NT2/D1 (cell line): ENCODE measurements around the gene MBLAC2.

Experiments used
- DNase-seq: peaks from one replicate; pipeline ENCODE4 v3.0.0-alpha.2; 2011; ENCODE audit warnings: low read depth, low spot score
- H3K27me3 ChIP-seq: 2 replicates; pipeline ENCODE4 v1.6.0; 2011; ENCODE audit warnings: mild to moderate bottlenecking; ENCODE audit not compliant: insufficient read length, insufficient read depth
- H3K36me3 ChIP-seq: 2 replicates; pipeline ENCODE4 v1.6.1; 2011; ENCODE audit warnings: mild to moderate bottlenecking, low read length, mixed read lengths; ENCODE audit not compliant: insufficient read depth, insufficient read length
- H3K4me1 ChIP-seq: 2 replicates; pipeline ENCODE4 v1.5.1; 2011; ENCODE audit not compliant: insufficient read depth, insufficient read length
- H3K4me3 ChIP-seq: 2 replicates; pipeline ENCODE4 v1.5.1; 2011; ENCODE audit warnings: low read depth; ENCODE audit not compliant: insufficient read length
- H3K9ac ChIP-seq: 2 replicates; pipeline ENCODE4 v1.6.0; 2011; ENCODE audit warnings: low read depth; ENCODE audit not compliant: insufficient read length
- H3K9me3 ChIP-seq: 2 replicates; pipeline ENCODE4 v1.5.1; 2011; ENCODE audit warnings: mild to moderate bottlenecking, low read length; ENCODE audit not compliant: insufficient read depth
- SUZ12 ChIP-seq: IDR thresholded peaks from 2 replicates; pipeline ENCODE4 v1.6.1; 2011; ENCODE audit not compliant: insufficient read length, insufficient read depth; ENCODE audit errors: extremely low read depth
- YY1 ChIP-seq: IDR thresholded peaks from 2 replicates; pipeline ENCODE4 v1.6.1; 2011; ENCODE audit not compliant: insufficient read length, insufficient read depth
- ZNF274 ChIP-seq: IDR thresholded peaks from 2 replicates; pipeline ENCODE4 v1.6.1; 2011; ENCODE audit warnings: mild to moderate bottlenecking, low read depth, low read length

MBLAC2 gene

GRCh38 chr5:90474235-90475107 lies at the start of gene MBLAC2, which contains the start of gene POLR3G:
Gene MBLAC2 (minus strand): TSS chr5:90474771. CDS start chr5:90474292, 479 bp downstream.
Gene POLR3G (plus strand): TSS chr5:90474864. CDS start chr5:90485568, 10,704 bp downstream.
- no peak for TF ChIP-seq YY1
- no peak for TF ChIP-seq SUZ12
- TF ChIP-seq ZNF274, result no peak
- Histone ChIP-seq H3K9ac (peak within 1 kb of the TSS; percentile 94), H3K4me1 (no peaks in the 10 kb centered on the region), H3K27me3 (peaks cover 2% of the 10 kb centered on the region), H3K4me3 (peak within 1 kb of the TSS; percentile 69), H3K36me3 (no peaks in the 10 kb centered on the region), H3K9me3 (no peaks in the 10 kb centered on the region)
- peak; percentile 80 for DNase-seq

DNA sequence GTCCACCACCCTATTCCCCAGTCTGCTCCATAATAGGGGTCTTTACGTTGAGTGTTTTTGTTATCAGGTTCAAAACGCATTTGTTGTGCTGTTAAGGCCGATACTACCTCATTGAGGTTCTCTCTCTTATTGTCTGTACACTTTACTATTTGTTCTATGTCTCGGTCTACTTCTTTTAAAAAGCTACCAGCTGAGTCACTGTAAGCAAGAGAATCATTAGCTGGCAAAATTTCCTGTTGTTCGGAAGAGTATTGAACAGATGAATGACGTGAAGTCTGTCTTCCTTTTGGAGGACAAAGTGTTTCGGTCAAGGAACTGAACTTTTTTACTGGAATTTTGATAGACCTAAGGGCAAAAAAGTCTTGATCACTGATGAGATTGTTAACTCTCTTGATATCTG lies 44.5 kb upstream of the MBLAC2 start:
- H3K36me3 ChIP-seq, result peaks cover 50% of the 10 kb centered on the region
- no peaks in the 10 kb centered on the region for H3K4me1 ChIP-seq
- no peak overlapping the region for H3K9ac ChIP-seq
- H3K4me3 ChIP-seq, result no peak overlapping the region
- H3K27me3 ChIP-seq, result no peaks in the 10 kb centered on the region
- H3K9me3 ChIP-seq, result no peaks in the 10 kb centered on the region
- no peak for DNase-seq
- TF ChIP-seq SUZ12 (no peak), YY1 (no peak), ZNF274 (no peak)

DNA sequence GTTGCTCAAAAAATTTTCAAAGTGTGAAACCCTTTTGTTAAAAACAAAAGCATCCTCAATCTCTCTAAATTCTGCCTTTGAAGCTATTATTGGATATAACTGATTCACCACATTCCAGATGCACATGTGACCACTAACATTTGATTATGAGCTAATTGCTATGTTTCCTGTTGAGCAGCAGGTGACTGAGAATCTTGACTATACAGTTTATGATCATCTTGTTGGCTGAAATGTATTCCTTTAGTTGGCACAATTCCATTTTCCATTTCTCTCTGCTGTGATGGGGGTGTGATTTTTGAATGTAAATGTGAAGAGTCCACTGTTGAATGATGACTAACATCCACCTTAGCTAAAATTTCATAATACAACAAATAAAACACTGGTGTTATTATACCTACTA lies 44.1 kb upstream of the MBLAC2 start:
- Histone ChIP-seq H3K36me3 (peaks cover 46% of the 10 kb centered on the region), H3K4me3 (no peak overlapping the region), H3K4me1 (no peaks in the 10 kb centered on the region), H3K27me3 (no peaks in the 10 kb centered on the region), H3K9me3 (no peaks in the 10 kb centered on the region), H3K9ac (no peak overlapping the region)
- no peak for DNase-seq
- TF ChIP-seq ZNF274 (no peak), YY1 (no peak), SUZ12 (no peak)

- Histone ChIP-seq H3K9ac (no peak overlapping the region), H3K27me3 (no peaks in the 10 kb centered on the region), H3K36me3 (peaks cover 20% of the 10 kb centered on the region), H3K4me1 (no peaks in the 10 kb centered on the region), H3K4me3 (no peak overlapping the region), H3K9me3 (no peaks in the 10 kb centered on the region)
- TF ChIP-seq SUZ12 (no peak), ZNF274 (no peak), YY1 (no peak)
- no peak for DNase-seq
These were observed 39.9 kb upstream of the MBLAC2 start for GRCh38 chr5:90514520-90514919.

GRCh38 chr5:90510438-90510837 lies 35.9 kb upstream of the MBLAC2 start:
- H3K36me3 ChIP-seq, result peaks cover 6% of the 10 kb centered on the region
- TF ChIP-seq YY1, result no peak
- TF ChIP-seq ZNF274, result no peak
- TF ChIP-seq SUZ12, result no peak
- H3K4me1 ChIP-seq, result no peaks in the 10 kb centered on the region
- H3K9me3 ChIP-seq, result no peaks in the 10 kb centered on the region
- H3K9ac ChIP-seq, result no peak overlapping the region
- H3K27me3 ChIP-seq, result no peaks in the 10 kb centered on the region
- DNase-seq, result no peak
- H3K4me3 ChIP-seq, result no peak overlapping the region

DNA sequence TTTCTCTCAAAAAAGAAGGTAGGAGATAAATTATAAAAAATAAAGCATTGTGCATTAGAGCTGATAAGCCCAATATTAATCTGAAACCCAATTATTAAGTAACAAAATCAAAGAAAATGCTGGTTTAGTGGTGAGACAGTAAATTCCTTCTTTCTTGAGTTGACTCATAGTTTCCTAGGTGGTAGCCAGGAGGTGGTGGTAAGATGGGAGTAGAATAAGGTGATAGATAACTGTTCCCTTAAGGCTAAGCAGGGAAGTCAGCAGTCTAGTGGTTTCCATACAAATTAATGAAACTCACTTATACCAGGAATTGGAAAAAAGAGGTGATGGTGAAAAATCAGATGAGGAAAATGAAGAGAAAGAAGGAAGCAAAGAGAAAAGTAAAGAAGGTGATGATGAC lies 31.6 kb upstream of the MBLAC2 start:
- no peaks in the 10 kb centered on the region for H3K4me1 ChIP-seq

DNA sequence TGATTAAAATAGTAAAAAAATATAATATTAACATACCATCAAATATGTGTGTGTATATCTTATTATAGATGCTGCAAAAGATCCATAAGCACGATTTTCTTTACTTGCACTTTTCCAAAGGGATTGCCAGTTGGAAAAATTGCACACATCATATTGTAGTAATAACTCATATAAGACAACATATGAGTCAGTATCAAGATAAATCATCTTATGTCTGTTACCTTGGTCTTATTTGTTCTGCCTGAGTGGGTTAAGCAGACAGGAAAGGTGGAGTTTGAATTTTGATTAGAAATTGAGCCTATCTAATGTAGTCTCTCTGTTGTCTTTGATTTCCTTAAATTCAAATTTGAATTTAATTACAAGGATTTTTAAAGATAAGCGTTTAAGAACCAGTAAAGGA lies 30.2 kb upstream of the MBLAC2 start:
- no peak for DNase-seq
- Histone ChIP-seq H3K4me3 (no peak overlapping the region), H3K4me1 (no peaks in the 10 kb centered on the region), H3K9ac (no peak overlapping the region), H3K36me3 (no peaks in the 10 kb centered on the region), H3K27me3 (no peaks in the 10 kb centered on the region), H3K9me3 (no peaks in the 10 kb centered on the region)
- TF ChIP-seq ZNF274, result no peak
- TF ChIP-seq SUZ12, result no peak
- no peak for TF ChIP-seq YY1

More for the DNA sequence above, 31.6 kb upstream of the MBLAC2 start:
- DNase-seq, result no peak
- TF ChIP-seq YY1 (no peak), SUZ12 (no peak), ZNF274 (no peak)
- Histone ChIP-seq H3K4me3 (no peak overlapping the region), H3K9me3 (no peaks in the 10 kb centered on the region), H3K9ac (no peak overlapping the region), H3K36me3 (no peaks in the 10 kb centered on the region), H3K27me3 (no peaks in the 10 kb centered on the region)
